NCI-H526 (cell line): ENCODE results near the gene BTBD7.
"Not testable (repeated sequence)": the region's sequence is repeated elsewhere in the genome, so short reads cannot be mapped to it uniquely, and the experiment has no call there.

Experiments used
- DNase-seq, 2 experiments: peaks; one replicate each; lab custom pipeline; 2025; lab: John Stamatoyannopoulos, UW

BTBD7 gene

DNA sequence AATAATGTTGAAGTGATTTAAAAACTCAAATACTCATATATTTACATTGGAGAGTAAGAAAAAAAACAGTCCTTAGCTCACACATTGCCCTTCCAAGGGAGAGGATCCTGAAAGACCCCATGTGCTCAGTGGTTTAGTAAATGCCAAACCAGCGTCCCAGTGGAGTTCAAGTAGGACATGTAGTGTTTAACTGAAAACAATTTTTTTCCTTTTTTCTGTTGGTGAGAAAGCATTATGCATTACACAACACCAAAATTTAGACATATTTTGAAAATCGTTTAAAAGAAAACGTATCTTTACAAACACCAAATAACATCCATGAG is 92.2 kb downstream of the BTBD7 start:
- no peak for DNase-seq

DNA sequence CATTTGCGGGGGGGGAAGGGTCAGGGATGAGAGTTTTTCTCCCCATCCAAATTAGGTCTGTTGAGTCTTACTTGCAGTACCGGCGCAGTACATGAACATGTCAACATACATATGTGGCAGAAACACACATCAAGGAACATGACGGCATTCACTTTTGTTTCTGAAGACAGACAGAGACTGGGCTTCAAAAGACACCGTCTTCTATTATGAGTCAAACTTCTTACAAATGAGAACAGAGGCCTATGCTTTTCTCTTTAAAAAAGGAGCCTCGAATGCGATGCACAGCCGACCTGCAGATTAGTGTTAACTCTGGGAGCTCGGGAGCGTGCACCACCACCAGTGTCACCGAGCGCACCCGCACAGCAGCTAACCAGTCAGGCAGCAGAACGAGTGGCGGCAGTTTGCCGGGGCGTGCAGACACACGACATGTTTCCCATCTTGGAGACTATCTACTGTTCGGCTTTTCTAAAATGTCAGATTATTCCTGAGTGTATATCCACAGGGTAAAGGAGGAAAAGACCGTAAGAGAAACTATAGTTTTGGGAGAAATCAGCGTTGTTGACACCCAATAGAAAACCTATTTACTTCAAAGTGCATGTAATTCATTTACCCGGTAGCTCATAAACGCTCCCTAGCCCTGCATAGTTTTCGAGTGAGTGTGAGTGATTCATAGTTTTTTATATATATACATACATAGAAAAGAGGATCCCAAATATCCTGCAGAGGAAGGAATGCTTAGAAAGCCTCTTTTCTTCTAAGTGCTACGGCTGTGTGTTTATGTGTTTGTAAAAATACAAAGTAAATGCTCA is 92.8 kb downstream of the BTBD7 start:
- DNase-seq = no peak

DNA sequence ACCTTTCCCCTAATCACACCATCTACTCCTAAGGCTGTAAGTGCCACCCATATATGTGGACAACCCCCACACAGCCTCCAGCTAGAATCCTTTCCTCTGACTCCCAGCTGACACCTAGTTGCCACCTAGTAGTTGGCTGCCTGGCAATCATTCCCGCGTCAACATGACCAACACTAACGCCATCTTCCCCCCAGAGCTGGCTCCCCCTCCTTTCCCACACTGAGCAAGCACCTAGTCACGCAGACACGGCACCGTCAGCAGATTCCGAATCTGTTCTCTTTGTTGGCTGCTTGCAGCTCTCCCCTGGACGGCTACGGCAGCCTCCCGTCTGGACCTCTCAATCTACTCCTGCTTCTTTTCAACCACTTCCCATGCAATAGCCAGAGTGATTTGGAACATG is 98.0 kb downstream of the BTBD7 start:
- peak in 1 of 2 experiments; percentile 16 for DNase-seq

DNA sequence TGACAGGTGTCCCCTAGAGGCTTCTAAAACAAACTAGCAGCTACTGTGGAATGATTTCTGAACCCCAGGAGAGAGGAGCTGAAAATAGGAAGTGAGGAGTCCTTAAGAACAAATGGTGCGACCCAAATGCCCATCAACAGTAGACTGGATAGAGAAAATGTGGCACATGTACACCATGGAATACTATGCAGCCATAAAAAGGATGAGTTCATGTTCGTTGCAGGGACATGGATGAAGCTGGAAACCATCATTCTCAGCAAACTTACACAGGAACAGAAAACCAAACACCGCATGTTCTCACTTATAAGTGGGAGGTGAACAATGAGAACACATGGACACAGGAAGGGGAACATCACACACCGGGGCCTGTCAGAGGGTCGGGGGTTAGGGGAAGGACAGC is 99.8 kb downstream of the BTBD7 start:
- not testable (repeated sequence) for DNase-seq

DNA sequence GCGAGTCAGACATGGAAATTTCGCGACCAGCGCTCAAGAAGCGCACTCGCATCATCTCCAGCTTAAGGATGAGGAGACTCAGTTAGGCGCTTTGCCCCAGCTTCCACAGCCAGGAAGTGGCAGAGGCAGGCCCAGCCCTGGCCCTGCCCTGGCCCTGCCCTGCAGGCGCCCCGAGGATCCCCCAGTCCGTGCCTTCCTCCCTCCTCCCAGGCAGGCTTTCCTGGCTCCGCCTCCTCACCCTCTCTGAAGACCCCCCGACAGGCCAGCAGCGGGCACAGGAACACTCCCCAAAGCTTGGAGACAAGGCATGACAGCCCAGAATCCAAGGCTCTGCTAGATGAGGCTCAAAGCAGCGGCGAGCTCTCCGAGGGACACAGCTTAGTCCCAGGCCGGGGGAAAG is 100.7 kb downstream of the BTBD7 start:
- DNase-seq = no peak

DNA sequence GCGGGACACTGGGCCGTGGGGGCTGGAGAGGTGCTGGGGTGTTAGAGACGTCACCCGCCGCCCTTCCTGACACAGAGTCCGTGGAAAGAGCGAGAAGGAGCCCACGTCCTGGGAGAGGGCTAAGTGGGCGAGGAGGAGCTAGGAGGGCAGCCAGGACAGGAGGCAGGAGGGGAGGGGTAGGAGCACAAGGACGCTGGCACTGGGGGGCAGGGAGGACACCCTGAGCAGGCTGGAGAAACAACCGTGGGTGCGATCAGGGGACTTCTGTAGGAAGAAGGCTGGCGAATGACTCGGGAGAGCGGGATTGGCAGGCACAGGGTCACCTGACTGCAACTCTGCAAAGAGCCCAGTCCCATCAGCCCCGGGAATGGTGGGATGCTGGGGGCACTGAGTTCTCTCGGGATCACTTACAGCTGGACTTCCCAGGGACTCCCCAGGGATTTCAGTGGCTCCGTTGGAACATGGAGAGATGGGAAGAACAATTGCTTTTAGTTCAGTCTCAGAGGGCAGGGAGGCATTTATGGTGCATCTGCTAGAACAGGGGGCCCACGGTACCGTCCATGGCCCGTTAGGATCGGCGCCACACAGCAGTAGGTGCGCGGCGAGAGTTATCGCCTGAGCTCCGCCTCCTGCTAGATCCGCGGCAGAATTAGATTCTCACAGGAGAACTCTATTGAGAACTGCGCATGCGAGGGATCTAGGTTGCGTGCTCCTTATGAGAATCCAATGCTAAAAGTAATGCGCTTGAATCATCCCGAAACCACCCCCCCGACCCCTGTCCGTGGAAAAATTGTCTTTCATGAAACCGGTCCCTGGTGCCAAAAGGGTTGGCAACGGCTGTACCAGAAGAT is 101.5 kb downstream of the BTBD7 start:
- DNase-seq = peak; percentile 49 to 76

DNA sequence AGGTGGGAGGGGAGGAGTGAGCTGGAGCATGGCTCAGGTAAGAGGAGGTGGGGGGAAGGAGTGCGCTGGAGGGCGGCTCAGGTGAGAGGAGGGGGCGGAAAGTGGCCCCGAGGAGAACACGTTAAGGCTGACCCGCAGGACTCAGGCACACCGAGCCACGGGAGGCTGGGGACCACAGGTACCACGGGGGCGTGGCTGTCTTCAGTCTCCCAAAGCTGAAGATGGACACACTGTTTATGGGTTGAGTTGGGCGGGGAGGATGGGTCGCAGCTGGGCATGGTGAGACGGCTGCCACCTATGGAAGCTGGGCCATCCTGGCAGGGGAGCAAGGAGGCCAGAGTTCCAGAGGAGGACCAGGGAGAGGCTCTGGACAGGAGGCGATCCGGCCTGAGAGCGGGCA is 102.3 kb downstream of the BTBD7 start:
- peak in 1 of 2 experiments; percentile 37 for DNase-seq

DNA sequence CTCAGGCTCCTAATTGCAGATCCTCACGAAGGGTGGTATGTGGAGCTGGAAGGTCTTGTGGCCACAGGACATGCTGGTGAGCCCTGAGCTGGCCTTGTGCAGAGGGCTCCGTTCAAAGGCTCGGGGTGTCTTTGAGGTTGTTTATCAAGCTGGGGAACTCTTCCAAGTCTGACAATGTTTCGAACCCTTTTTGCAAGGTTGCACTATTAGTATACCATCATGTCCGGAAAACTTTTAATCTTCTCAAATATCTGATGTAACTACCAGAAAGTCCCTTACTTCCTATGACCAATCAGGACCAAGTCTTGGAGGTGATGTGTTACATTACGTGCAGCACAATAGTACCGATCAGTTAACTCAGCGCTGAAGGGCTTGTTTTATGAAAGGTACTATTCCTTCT is 104.3 kb downstream of the BTBD7 start:
- DNase-seq = no peak

DNA sequence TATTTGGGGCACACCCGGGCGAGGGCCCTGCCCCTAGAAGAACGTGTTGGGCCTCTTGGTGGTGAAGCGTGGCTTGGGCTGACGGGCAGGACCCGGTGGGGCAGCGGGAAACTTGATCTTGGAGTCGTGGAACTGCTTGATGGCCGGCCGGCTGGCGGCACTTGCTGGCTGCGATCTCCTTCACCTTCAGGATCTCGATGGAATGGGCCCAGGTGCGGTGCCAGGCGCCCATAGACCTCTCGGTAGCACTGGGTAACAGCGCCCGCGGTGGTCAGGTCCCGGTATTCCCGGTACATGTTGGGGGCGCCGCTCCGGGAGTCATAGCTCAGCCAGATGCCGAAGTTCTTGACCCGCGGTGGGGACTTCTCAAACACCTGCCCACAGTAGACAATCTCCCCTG is 109.3 kb downstream of the BTBD7 start:
- no peak for DNase-seq

DNA sequence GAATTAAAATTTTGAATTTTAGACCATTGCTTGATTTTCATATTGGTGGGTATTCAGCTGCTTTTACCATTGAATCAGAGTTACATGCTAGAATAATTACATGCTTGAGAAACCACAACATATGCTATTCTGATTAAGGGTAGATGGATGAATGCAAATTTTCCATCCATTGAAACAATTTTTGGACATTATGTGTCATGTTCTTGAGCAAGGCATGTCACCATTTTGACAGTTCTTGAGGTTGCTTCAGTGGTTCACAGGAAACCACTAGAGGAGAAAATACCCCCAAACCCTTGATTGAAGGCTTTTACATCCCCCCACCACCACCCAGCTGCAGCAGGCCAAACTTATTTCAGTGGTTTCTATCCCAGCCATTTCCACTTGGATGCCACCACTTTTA is 112.3 kb downstream of the BTBD7 start:
- DNase-seq = no peak

DNA sequence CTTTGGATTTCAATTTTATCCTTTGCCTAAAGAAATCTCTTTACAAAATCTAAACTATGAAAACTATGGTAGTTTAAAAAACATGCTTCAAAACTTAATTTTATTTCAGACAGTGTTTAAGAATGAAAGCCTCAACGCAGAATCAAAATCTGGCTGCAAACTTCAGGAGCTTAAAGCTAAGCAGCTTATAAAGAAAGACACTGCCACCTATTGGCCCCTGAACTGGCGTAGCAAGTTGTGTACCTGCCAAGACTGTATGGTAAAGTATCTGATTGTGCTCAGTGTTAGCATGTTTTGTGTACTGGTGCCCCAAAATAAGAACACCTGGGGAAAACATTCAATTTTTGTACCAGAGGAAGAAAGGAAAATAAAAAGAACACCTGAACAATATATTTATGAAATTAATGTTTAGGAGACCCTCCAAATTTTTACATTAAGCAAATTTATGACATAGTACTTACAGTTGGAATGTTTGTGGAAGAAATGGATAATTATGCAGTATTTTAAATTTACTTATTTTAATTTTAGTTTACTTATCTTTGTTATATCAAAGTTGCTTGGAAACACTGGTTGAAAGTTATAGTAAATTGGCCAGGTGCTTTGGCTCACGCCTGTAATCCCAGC is 113.6 kb downstream of the BTBD7 start:
- DNase-seq = peak; percentile 37 to 60

DNA sequence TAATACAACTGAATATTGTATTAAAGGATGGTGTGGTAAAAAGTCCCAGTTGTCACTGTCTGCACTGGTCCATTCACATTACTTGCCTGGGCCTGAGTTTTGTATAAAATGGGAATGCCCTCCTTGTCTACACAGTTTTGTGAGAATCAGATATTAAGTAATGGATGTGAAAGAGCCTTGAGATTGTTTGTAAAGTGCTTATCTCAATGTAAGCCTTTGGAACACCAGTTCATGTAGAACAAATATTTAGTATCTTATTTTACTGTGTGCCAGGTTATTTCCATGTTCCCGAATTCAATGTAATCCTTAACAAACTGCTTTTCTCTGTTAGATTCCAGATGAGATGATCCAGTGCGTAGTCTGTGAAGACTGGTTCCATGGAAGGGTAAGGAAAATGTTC is 118.2 kb downstream of the BTBD7 start:
- DNase-seq = no peak

DNA sequence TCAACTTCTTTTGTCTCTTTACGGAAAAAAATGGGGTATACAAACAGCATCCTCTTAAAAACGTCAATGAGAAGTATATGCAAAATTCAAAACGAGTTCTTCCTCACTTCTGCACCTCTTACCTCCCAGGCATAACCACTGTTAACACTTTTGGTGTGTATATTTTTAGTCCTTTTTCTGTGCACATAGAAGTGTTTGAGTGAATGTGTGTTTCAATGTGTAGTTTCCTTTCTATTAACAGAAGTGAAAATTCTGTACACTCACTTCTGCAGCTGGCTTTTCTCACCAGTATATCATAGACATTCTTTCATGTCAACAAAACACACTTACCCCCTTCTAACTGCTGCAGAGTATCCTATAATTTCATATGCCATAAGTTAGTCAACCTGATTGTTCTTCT is 120.4 kb downstream of the BTBD7 start:
- no peak for DNase-seq

DNA sequence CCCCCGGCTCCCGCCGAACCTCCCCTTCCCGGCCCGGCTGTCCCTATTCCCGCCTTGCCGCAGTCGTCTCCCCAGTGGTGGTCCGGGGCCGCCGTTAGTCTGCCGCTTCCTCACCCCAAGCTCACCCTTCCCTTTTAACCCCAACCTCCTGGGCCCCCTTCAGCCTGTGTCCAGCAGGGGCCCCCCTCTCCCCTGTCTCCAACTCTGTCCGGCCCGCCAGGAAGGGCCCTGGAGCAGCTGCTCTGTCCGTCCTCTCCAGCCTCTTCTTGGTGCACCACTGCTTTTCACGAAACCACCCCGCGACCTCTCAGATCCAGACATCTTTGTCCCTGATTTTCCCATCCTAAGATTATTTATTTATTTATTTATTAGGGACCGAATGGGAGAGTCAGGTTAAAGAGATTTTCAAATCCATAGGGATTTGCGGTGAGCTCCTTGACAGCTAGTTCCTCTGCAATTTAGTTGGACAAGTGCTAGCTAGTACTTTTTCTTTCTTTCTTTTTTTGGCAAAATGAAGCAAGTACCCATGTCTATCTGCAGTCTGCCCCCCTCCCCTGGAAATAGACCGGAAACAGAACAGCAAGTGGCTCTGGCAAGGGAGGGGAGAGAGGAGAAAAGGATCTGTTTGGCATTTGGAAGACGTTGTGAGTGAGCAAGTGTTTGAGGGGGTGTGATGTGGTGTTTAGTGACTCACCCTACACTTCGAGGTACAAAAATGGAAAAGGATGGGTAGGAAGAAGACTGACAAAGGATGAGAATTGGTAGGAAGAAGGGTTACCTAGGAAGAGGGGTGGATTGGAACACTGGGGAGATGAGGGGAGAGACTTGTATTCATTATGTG is 125.1 kb downstream of the BTBD7 start:
- DNase-seq = peak in 1 of 2 experiments; percentile 80

DNA sequence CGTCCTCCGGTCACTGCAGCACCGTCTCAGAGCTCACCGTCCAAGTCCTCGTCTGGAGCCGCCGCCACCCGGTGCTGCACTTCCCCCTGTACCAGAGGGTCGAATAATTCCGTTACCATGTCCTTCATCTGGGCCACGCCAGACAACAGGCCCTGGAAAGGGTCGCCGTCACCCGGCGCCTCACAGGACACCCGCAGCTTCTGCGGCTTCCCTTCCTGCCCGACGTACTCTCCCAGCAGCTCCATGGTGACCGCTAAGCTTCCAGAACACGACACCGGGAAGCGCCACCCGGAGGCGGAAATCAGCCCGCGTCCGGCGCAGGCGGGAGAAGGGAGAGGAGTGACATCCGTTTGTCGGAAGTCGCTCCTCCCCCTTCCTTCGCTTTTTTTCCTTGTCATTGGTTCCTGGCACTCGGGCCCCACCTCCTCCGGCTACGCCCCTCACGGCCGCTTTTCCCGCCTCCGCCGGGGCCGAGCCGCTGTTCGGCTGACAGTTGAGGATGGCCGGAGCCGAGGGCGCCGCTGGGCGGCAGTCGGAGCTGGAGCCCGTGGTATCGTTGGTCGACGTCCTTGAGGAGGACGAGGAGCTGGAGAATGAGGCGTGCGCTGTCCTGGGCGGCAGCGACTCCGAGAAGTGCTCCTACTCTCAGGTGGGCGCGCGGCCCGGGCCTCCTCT is 125.9 kb downstream of the BTBD7 start, which contains the start of the genes GON7 and UBR7:
Gene GON7 (minus strand): TSS at position 273 of the 675 bp plus-strand sequence. CDS start 28 bp downstream, at position 245.
Gene UBR7 (plus strand): TSS at position 464 of the 675 bp plus-strand sequence. CDS start 36 bp downstream, at position 500.
- peak; percentile 95 to 98 for DNase-seq

DNA sequence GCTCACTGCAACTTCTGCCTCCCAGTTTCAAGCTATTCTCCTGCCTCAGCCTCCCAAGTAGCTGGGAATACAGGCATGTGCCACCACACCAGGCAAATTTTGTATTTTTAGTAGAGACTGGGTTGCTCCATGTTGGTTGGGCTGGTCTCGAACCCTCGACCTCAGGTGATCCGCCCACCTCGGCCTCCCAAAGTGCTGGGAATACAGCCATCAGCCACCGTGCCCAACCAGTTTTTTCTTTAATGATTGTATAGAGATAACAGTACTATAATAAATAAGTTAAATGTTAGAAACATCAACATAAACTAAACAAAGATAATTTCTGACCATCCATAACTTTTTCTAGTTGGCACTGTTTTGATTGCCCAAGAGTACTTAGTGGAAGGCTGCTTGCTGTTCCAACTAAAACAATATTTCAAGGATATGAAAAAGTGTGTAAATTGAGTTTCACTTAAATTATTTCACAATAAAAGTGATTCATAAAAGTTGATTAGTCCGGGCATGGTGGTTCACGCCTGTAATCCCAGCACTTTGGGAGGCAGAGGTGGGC is 131.6 kb downstream of the BTBD7 start:
- no peak for DNase-seq

DNA sequence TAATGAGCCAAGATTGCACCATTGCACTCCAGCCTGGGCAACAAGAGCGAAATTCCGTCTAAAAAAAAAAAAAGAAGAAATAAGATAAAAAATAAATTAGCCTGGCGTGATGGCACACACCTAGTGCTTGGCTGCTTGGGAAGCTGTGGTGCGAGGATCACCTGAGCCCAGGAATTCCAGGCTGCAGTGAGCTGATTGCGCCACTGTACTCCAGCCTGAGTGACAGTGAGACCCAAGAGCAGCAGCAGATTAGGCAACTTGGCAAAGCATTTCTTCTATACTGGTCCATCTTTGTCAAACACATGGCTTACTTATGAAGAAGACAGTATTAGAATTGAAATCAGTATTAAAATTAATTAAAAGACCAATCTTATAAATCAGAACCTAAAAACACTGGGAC is 132.3 kb downstream of the BTBD7 start:
- DNase-seq = no peak

DNA sequence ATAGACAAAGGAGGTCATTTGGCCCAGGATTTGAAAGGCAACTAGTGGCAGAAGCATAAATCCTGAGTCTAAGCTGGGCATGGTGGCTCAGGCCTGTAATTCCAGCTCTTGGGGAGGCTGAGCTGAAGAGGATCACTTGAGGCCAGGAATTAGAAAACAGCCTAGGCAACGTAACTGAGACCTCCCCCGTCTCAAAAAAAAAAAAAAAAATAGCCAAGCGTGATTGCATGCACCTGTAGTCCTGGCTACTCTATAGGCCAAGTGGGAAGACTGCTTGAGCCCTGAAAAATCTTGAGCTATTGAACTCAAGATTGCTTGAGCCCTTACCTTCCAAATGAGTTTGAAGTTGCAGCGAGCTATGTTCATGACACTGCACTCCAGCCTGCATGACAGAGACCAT is 133.8 kb downstream of the BTBD7 start:
- no peak for DNase-seq

DNA sequence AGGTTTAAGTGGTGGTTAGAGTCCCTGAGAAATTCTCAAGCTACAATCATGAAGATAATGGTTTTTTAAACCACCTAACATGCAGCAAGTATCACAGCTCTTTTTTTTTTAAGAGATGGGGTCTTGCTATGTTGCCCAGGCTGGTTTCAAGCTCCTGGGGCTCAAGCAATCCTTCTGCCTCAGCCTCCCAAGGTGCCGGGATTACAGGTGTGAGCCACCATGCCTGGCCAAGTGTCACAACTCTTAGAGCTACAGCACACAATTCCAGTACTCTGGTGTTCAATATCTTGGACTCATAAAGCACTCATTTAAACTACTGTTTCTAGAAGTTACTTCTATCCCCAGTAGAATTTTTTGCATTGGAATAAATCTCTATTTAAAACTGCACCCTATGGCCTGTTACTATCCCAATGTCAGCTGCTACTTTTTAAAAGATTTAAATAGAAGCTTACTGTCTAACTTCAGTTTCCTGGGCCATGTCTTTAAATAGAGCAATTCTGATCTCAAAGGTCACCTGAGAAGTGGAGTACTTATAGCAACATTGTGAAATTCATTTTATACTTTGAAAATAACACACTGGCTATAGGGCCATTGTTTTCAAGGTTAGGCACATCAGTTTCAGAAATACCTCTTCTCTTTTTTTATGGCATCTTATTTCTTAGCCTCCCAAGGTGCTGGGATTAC is 137.4 kb downstream of the BTBD7 start:
- no peak for DNase-seq
